HCT116 (cell line): ENCODE data around the gene CBX5.
A peak's percentile ranks its signal among the peaks of the same experiment; 100 is the strongest.

Experiments used
- CEBPB ChIP-seq: IDR thresholded peaks from 2 replicates; pipeline ENCODE4 v1.6.1; 2012; ENCODE audit warnings: low read depth
- CTCF ChIP-seq, 3 experiments: fragments of 200-600 bp in 1 of 3; sonication (generic) in 1 of 3; IDR thresholded peaks in 2 of 3; conservative IDR thresholded peaks in 1 of 3; 2 replicates each; pipeline ENCODE4 v1.5.1; 2012 to 2017; ENCODE audit warnings: low read depth in 2 of 3, low read length in 2 of 3, antibody characterized with exemption in 1 of 3, borderline replicate concordance in 1 of 3, control low read depth in 1 of 3, mild to moderate bottlenecking in 1 of 3, mixed read lengths in 1 of 3, mixed run types in 1 of 3, moderate library complexity in 1 of 3; ENCODE audit not compliant: insufficient read depth in 1 of 3
- EZH2 ChIP-seq: fragments of 200-600 bp; sonication (generic); IDR thresholded peaks from 2 replicates; pipeline ENCODE4 v1.6.1; 2017; ENCODE audit warnings: antibody characterized with exemption, mixed run types
- FOSL1 ChIP-seq: IDR thresholded peaks from 2 replicates; pipeline ENCODE4 v1.6.1; 2012; ENCODE audit warnings: low read depth
- POLR2A ChIP-seq: IDR thresholded peaks from 2 replicates; pipeline ENCODE4 v1.7.0; 2011; ENCODE audit warnings: borderline replicate concordance; ENCODE audit not compliant: insufficient read depth, insufficient read length; ENCODE audit errors: extremely low read depth
- POLR2AphosphoS5 ChIP-seq: IDR thresholded peaks from 2 replicates; pipeline ENCODE4 v1.6.1; 2011; ENCODE audit warnings: mild to moderate bottlenecking, low read depth, low read length, moderate library complexity
- REST ChIP-seq: IDR thresholded peaks from 2 replicates; pipeline ENCODE4 v1.6.1; 2012; ENCODE audit warnings: low read depth
- SIN3A ChIP-seq: IDR thresholded peaks from 2 replicates; pipeline ENCODE4 v1.6.1; 2012; ENCODE audit warnings: low read depth
- SP1 ChIP-seq: IDR thresholded peaks from 2 replicates; pipeline ENCODE4 v1.6.1; 2012; ENCODE audit warnings: low read depth
- TCF7L2 ChIP-seq: IDR thresholded peaks from 2 replicates; pipeline ENCODE4 v1.7.0; 2011; ENCODE audit warnings: borderline replicate concordance, inconsistent platforms; ENCODE audit not compliant: insufficient read depth, insufficient read length; ENCODE audit errors: extremely low read depth
- ZNF274 ChIP-seq: fragments of 200-500 bp; sonication (Bioruptor generic); IDR thresholded peaks from 2 replicates; pipeline ENCODE4 v1.6.1; 2014; ENCODE audit warnings: mild to moderate bottlenecking, low read depth, low read length, inconsistent platforms

GRCh38 chr12:54201001-54201794 is 78.7 kb downstream of the CBX5 start:
- TF ChIP-seq TCF7L2 (no peak), CTCF (IDR thresholded peaks at IDR 0.05 in 2 of 3, conservative IDR thresholded peaks at IDR 0.05 in 1 of 3; ENCODE audit: borderline replicate concordance in 1 of 3, insufficient read depth in 1 of 3, low read depth in 2 of 3, low read length in 2 of 3) (peak; percentile 95 to 99 (median 98)), SIN3A (no peak), REST (no peak), POLR2AphosphoS5 (no peak), ZNF274 (no peak), EZH2 (no peak), POLR2A (no peak), FOSL1 (no peak), CEBPB (no peak), SP1 (no peak)
